GM18870 (cell line): Measurements from ENCODE around the gene SMCO3.
"Not testable (repeated sequence)": the region's sequence is repeated elsewhere in the genome, so short reads cannot be mapped to it uniquely, and the experiment has no call there.

Source experiments
- ATAC-seq: cut with Tn5 transposase; IDR thresholded peaks from one replicate; pipeline ENCODE4 v1.9.1; 2021; ENCODE audit warnings: moderate library complexity; ENCODE audit not compliant: unreplicated experiment

SMCO3 gene

GRCh38 chr12:14775636-14775980 lies 38.4 kb downstream of the SMCO3 start:
- no peak for ATAC-seq

GRCh38 chr12:14774906-14775635 lies 38.9 kb downstream of the SMCO3 start:
- ATAC-seq: no peak

- ATAC-seq: peak; percentile 64
Observed at GRCh38 chr12:14774074-14774905, 39.7 kb downstream of the SMCO3 start.

- peak; percentile 18 for ATAC-seq
Observed at GRCh38 chr12:14773685-14774073, 40.3 kb downstream of the SMCO3 start.

GRCh38 chr12:14772946-14773345 lies 41.0 kb downstream of the SMCO3 start:
- no peak for ATAC-seq

- ATAC-seq: no peak
Observed at GRCh38 chr12:14771651-14772137, 42.3 kb downstream of the SMCO3 start.

GRCh38 chr12:14770496-14771461 lies 43.2 kb downstream of the SMCO3 start:
- peak; percentile 36 for ATAC-seq

- peak; percentile 26 for ATAC-seq
Observed at GRCh38 chr12:14769969-14770495, 44.0 kb downstream of the SMCO3 start.

- no peak for ATAC-seq
Observed at GRCh38 chr12:14769466-14769968, 44.5 kb downstream of the SMCO3 start.

- no peak for ATAC-seq
Observed at GRCh38 chr12:14768823-14769405, 45.1 kb downstream of the SMCO3 start.

- ATAC-seq: no peak
Observed at GRCh38 chr12:14767617-14768016, 46.4 kb downstream of the SMCO3 start.

GRCh38 chr12:14766649-14767215 lies 47.2 kb downstream of the SMCO3 start:
- no peak for ATAC-seq

GRCh38 chr12:14766020-14766419 lies 48.0 kb downstream of the SMCO3 start:
- ATAC-seq: not testable (repeated sequence)

- no peak for ATAC-seq
Observed at GRCh38 chr12:14765398-14765797, 48.6 kb downstream of the SMCO3 start.

GRCh38 chr12:14759711-14760280 lies 54.2 kb downstream of the SMCO3 start:
- ATAC-seq: not testable (repeated sequence)

GRCh38 chr12:14756334-14757143 lies 57.4 kb downstream of the SMCO3 start:
- ATAC-seq: no peak
